SK-N-SH (cell line): ENCODE results near the gene RNGTT. TPM values are rescaled to one million over a fixed set of nuclear protein-coding genes. Genes with fewer than 3 reads are reported as not detected.

Source experiments
- CTCF ChIA-PET: fragments of 300-600, 350-600 bp; formaldehyde crosslinking; extraction: SDS; loops from one replicate; lab custom pipeline; 2021; lab: Yijun Ruan, JAX
- POLR2A ChIA-PET: fragments of 350-600 bp; sonication (Branson Sonifier 250); formaldehyde crosslinking; extraction: SDS; loops from one replicate; lab custom pipeline; 2020; ENCODE audit warnings: antibody characterized with exemption, inconsistent platforms; lab: Yijun Ruan, JAX
- DNase-seq: peaks from one replicate; pipeline ENCODE4 v3.0.0; 2012
- H2AFZ ChIP-seq: fragments of 200-600 bp; sonication (generic); 2 replicates; pipeline ENCODE4 v1.8.1; 2016; ENCODE audit warnings: antibody characterized with exemption, mild to moderate bottlenecking, low read depth
- H3F3A ChIP-seq: fragments of 200-600 bp; sonication (generic); replicated peaks from 2 replicates; pipeline ENCODE3; 2016; ENCODE audit warnings: antibody characterized with exemption, mild to moderate bottlenecking; ENCODE audit not compliant: insufficient read depth
- H3K27ac ChIP-seq, 2 experiments: fragments of 200-500 bp in 1 of 2; fragments of 200-600 bp in 1 of 2; sonication (Bioruptor generic) in 1 of 2; sonication (generic), shearing (Covaris generic) in 1 of 2; 2 replicates each; pipeline versions ENCODE4 v1.5.1 to v1.6.1; 2014 to 2016; ENCODE audit warnings: low read depth in 2 of 2, inconsistent platforms in 1 of 2, low read length in 1 of 2, mild to moderate bottlenecking in 1 of 2, mixed read lengths in 1 of 2
- H3K27me3 ChIP-seq: fragments of 200-600 bp; sonication (generic), shearing (Covaris generic); 2 replicates; pipeline ENCODE4 v1.6.1; 2016; ENCODE audit warnings: mixed run types; ENCODE audit not compliant: insufficient read depth
- H3K36me3 ChIP-seq, 2 experiments: fragments of 200-500 bp in 1 of 2; fragments of 200-600 bp in 1 of 2; sonication (Bioruptor generic) in 1 of 2; sonication (generic) in 1 of 2; replicated peaks in 1 of 2; 2 replicates each; pipeline versions ENCODE3 to v1.5.1; 2014 to 2016; ENCODE audit warnings: low read length in 1 of 2, mild to moderate bottlenecking in 1 of 2; ENCODE audit not compliant: insufficient read depth in 2 of 2, control insufficient read depth in 1 of 2
- H3K4me1 ChIP-seq, 2 experiments: fragments of 200-500 bp in 1 of 2; fragments of 200-600 bp in 1 of 2; sonication (Bioruptor generic) in 1 of 2; sonication (generic), shearing (Covaris generic) in 1 of 2; 2 replicates each; pipeline versions ENCODE4 v1.5.1 to v1.6.1; 2014 to 2016; ENCODE audit warnings: low read depth in 1 of 2, low read length in 1 of 2, mixed run types in 1 of 2; ENCODE audit not compliant: insufficient read depth in 2 of 2, control insufficient read depth in 1 of 2
- H3K4me2 ChIP-seq: fragments of 200-600 bp; sonication (generic), shearing (Covaris generic); 2 replicates; pipeline ENCODE4 v1.6.1; 2017; ENCODE audit warnings: mixed run types
- H3K4me3 ChIP-seq, 2 experiments: fragments of 200-500 bp in 1 of 2; fragments of 200-600 bp in 1 of 2; sonication (Bioruptor generic) in 1 of 2; sonication (generic), shearing (Covaris generic) in 1 of 2; 2 replicates each; pipeline versions ENCODE4 v1.5.1 to v1.8.1; 2014 to 2016; ENCODE audit warnings: low read depth in 2 of 2, inconsistent platforms in 1 of 2, low read length in 1 of 2, mild to moderate bottlenecking in 1 of 2, mixed read lengths in 1 of 2, moderate library complexity in 1 of 2
- H3K79me2 ChIP-seq: fragments of 200-600 bp; sonication (generic); 2 replicates; pipeline ENCODE4 v1.8.1; 2017; ENCODE audit warnings: mild to moderate bottlenecking; ENCODE audit not compliant: insufficient read depth
- H3K9ac ChIP-seq: fragments of 200-600 bp; sonication (generic); 2 replicates; pipeline ENCODE4 v1.6.1; 2017; ENCODE audit warnings: mixed run types
- H3K9me2 ChIP-seq: fragments of 200-600 bp; sonication (generic); 2 replicates; pipeline ENCODE4 v1.6.1; 2017; ENCODE audit warnings: mixed run types
- H3K9me3 ChIP-seq: fragments of 200-600 bp; sonication (generic); 2 replicates; pipeline ENCODE4 v1.6.1; 2017; ENCODE audit warnings: mixed run types, mild to moderate bottlenecking, moderate library complexity
- H4K20me1 ChIP-seq: fragments of 200-600 bp; sonication (generic); 2 replicates; pipeline ENCODE4 v1.6.1; 2017; ENCODE audit warnings: mild to moderate bottlenecking, mixed run types; ENCODE audit not compliant: insufficient read depth
- CHD2 ChIP-seq: fragments of 150-350 bp; IDR thresholded peaks from 2 replicates; pipeline ENCODE4 v1.6.1; 2018; ENCODE audit warnings: low read length; ENCODE audit not compliant: partially characterized antibody
- EP300 ChIP-seq, 2 experiments: IDR thresholded peaks; 2 replicates each; pipeline versions ENCODE4 v1.4.0 to v1.6.1; 2012; ENCODE audit warnings: borderline replicate concordance in 1 of 2, low read depth in 1 of 2, low read length in 1 of 2
- FOSL2 ChIP-seq: IDR thresholded peaks from 2 replicates; pipeline ENCODE4 v1.4.0; 2012; ENCODE audit warnings: low read depth, mild to moderate bottlenecking, moderate library complexity, borderline replicate concordance
- FOXJ3 ChIP-seq: sonication (generic); formaldehyde crosslinking; IDR thresholded peaks from 2 replicates; pipeline ENCODE4 v1.5.1; 2020; ENCODE audit warnings: mild to moderate bottlenecking, missing genetic modification reagents
- FOXM1 ChIP-seq: IDR thresholded peaks from 2 replicates; pipeline ENCODE4 v1.4.0; 2012; ENCODE audit warnings: low read depth, mild to moderate bottlenecking
- GABPA ChIP-seq: IDR thresholded peaks from 2 replicates; pipeline ENCODE4 v1.4.0; 2012; ENCODE audit warnings: low read depth, mild to moderate bottlenecking
- GATA2 ChIP-seq: sonication (generic); formaldehyde crosslinking; IDR thresholded peaks from 2 replicates; pipeline ENCODE4 v1.5.0; 2020; ENCODE audit warnings: mild to moderate bottlenecking, missing genetic modification reagents
- JUND ChIP-seq: IDR thresholded peaks from 2 replicates; pipeline ENCODE4 v1.4.0; 2012
- MEF2A ChIP-seq: IDR thresholded peaks from 2 replicates; pipeline ENCODE4 v1.4.0; 2012; ENCODE audit warnings: low read depth, borderline replicate concordance
- NRF1 ChIP-seq: IDR thresholded peaks from 2 replicates; pipeline ENCODE4 v1.6.1; 2012; ENCODE audit warnings: low read depth, mild to moderate bottlenecking, low read length
- POLR2AphosphoS5 ChIP-seq: IDR thresholded peaks from 2 replicates; pipeline ENCODE4 v1.6.1; 2012; ENCODE audit warnings: low read depth, low read length
- RAD21 ChIP-seq: IDR thresholded peaks from 2 replicates; pipeline ENCODE4 v1.6.1; 2012; ENCODE audit warnings: mild to moderate bottlenecking, low read length
- RXRA ChIP-seq: IDR thresholded peaks from 2 replicates; pipeline ENCODE4 v1.4.0; 2012; ENCODE audit warnings: low read depth, mild to moderate bottlenecking, borderline replicate concordance
- TCF12 ChIP-seq: IDR thresholded peaks from 2 replicates; pipeline ENCODE4 v1.4.0; 2012
- TEAD4 ChIP-seq: IDR thresholded peaks from 2 replicates; pipeline ENCODE4 v1.4.0; 2012; ENCODE audit warnings: mild to moderate bottlenecking, borderline replicate concordance; ENCODE audit not compliant: insufficient read depth
- YY1 ChIP-seq: IDR thresholded peaks from 2 replicates; pipeline ENCODE4 v1.4.0; 2012; ENCODE audit warnings: low read depth, mild to moderate bottlenecking
- WGBS: methylation state at CpG from one replicate; pipeline ENCODE4 v1.1.6; 2017; ENCODE audit warnings: low lambda C conversion rate; 5-methylcytosine and 5-hydroxymethylcytosine counted together
- polyA plus RNA-seq, 3 experiments: library from polyadenylated mRNA; depleted of rRNA; stranded (reverse); fragments of >200 nt; gene quantifications; 2 replicates each; pipeline ENCODE4 v1.2.3, GENCODE V29; 2012
- TF ChIP-seq, protein P1 (sequence below): fragments of 200-600 bp; sonication (generic); IDR thresholded peaks from 2 replicates; pipeline ENCODE4 v1.6.1; 2017; ENCODE audit warnings: antibody characterized with exemption, mild to moderate bottlenecking, moderate library complexity
- TF ChIP-seq, protein P2 (sequence below): IDR thresholded peaks from 2 replicates; pipeline ENCODE4 v1.6.1; 2012; ENCODE audit warnings: mild to moderate bottlenecking, low read depth, low read length, moderate library complexity
- TF ChIP-seq, protein P3 (sequence below): IDR thresholded peaks from 2 replicates; pipeline ENCODE4 v1.4.0; 2012; ENCODE audit warnings: low read depth, borderline replicate concordance

The RNGTT gene
- polyA plus RNA-seq, 1 of the 3 experiments (the other 2 are of a cell fraction): 3.3 TPM

DNA sequence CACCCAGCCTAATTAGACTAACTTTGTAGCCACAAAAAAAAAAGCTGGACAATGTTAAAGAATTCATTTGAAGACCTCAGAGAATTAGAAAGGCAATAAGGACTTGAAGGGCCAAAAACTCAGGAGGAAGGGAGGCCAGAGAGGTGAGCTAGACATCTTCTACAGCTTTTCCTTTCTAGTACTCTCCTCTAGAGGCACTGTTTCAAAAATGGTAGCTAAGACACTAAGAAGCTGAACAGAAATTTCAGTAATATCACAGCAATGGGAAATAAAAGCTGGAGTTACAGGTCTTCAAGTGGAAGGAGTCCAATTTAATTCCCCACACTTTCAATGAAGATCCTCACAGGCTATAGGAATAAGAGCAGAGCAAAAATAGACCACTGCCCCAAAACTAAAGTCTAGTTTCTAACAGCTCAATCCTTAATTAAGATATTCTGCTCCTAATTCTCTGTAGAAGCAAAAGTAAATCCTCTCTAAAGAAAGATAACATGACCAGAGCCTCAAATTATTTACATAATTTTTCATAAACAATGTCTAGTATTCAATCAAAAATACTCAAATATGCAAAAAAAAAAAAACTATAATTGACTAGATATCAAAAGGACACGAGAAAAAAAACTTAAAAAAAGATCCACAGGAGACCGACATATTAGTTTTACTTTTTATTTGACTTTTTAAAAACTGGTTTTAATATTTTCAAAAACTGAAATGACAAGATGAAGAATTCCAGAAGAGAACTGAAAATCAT is 63.7 kb downstream of the RNGTT start:
- CTCF ChIA-PET: interaction anchor here (0.9 to 1.1 kb wide), 3 partner anchors 10 to 22 kb away, joined by 3 to 4 read pairs (median 3); no protein-coding TSS in a partner anchor
- no peaks in the 10 kb centered on the region for H3K4me1 ChIP-seq
- no peaks in the 10 kb centered on the region for H3K27me3 ChIP-seq
- peaks cover 3 to 38% of the 10 kb centered on the region in 2 experiments for H3K36me3 ChIP-seq
- H3F3A ChIP-seq: no peaks in the 10 kb centered on the region
- POLR2A ChIA-PET: no interaction called here
- no peak for DNase-seq
- H3K9me3 ChIP-seq: no peaks in the 10 kb centered on the region
- no peaks in the 10 kb centered on the region for H4K20me1 ChIP-seq
- no peak overlapping the region for H3K27ac ChIP-seq
- H3K4me2 ChIP-seq: no peak overlapping the region
- TF ChIP-seq FOXJ3 (CRISPR knock-in tag): no peak
- TF ChIP-seq, protein P1, sequence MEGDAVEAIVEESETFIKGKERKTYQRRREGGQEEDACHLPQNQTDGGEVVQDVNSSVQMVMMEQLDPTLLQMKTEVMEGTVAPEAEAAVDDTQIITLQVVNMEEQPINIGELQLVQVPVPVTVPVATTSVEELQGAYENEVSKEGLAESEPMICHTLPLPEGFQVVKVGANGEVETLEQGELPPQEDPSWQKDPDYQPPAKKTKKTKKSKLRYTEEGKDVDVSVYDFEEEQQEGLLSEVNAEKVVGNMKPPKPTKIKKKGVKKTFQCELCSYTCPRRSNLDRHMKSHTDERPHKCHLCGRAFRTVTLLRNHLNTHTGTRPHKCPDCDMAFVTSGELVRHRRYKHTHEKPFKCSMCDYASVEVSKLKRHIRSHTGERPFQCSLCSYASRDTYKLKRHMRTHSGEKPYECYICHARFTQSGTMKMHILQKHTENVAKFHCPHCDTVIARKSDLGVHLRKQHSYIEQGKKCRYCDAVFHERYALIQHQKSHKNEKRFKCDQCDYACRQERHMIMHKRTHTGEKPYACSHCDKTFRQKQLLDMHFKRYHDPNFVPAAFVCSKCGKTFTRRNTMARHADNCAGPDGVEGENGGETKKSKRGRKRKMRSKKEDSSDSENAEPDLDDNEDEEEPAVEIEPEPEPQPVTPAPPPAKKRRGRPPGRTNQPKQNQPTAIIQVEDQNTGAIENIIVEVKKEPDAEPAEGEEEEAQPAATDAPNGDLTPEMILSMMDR: peak; percentile 24; the same call in 1 of the 2 replicates
- no peak for TF ChIP-seq YY1
- TF ChIP-seq, all 33 proteins: peak for 1
- no peaks in the 10 kb centered on the region for H3K9me2 ChIP-seq
- H3K9ac ChIP-seq: no peak overlapping the region
- no peak overlapping the region for H3K4me3 ChIP-seq
- H3K79me2 ChIP-seq: no peaks in the 10 kb centered on the region
- 96% methylated on average over 2 of the region's 2 CpGs for WGBS
- no peak overlapping the region for H2AFZ ChIP-seq

DNA sequence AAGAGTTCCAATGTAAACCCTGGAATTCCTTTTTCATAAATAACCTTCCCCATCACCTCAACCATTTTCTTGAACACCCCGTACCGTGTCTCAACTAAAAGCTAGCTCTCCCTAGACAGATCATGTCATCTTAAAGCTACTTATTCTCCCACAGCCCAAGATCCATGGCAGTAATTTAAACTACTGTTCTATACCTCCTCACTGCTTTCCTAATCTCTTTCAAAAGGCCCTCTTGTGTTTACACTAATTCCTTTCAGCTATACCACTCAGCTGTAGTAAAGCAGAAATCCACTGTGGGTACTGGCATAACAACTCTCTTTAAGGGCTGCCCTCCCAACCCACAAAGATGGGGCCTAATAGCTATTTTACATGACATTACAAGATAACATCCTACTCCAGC is 67.5 kb downstream of the RNGTT start:
- 98% methylated on average over 2 of the region's 2 CpGs for WGBS
- POLR2A ChIA-PET: interaction anchor here (0.5 kb wide), 1 partner anchor 1532 kb away, joined by 3 read pairs; no protein-coding TSS in a partner anchor
- H3K27me3 ChIP-seq: no peaks in the 10 kb centered on the region

More for the DNA sequence above, 67.5 kb downstream of the RNGTT start:
- no peak for DNase-seq
- CTCF ChIA-PET: no interaction called here
- Histone ChIP-seq H3K36me3 (peaks cover 0 to 7% of the 10 kb centered on the region in 2 experiments), H3K4me1 (peaks cover 0 to 3% of the 10 kb centered on the region in 2 experiments; a peak in 1 of 4 replicates), H3K4me2 (no peak overlapping the region), H3K9me3 (no peaks in the 10 kb centered on the region), H3K79me2 (no peaks in the 10 kb centered on the region), H3F3A (no peaks in the 10 kb centered on the region), H3K9me2 (no peaks in the 10 kb centered on the region), H3K27ac (no peak overlapping the region), H3K4me3 (no peak overlapping the region), H4K20me1 (no peaks in the 10 kb centered on the region), H3K9ac (no peak overlapping the region), H2AFZ (no peak overlapping the region)
- TF ChIP-seq FOXM1: no peak
- no peak for TF ChIP-seq GABPA
- no peak for TF ChIP-seq MEF2A
- TF ChIP-seq, protein P2, sequence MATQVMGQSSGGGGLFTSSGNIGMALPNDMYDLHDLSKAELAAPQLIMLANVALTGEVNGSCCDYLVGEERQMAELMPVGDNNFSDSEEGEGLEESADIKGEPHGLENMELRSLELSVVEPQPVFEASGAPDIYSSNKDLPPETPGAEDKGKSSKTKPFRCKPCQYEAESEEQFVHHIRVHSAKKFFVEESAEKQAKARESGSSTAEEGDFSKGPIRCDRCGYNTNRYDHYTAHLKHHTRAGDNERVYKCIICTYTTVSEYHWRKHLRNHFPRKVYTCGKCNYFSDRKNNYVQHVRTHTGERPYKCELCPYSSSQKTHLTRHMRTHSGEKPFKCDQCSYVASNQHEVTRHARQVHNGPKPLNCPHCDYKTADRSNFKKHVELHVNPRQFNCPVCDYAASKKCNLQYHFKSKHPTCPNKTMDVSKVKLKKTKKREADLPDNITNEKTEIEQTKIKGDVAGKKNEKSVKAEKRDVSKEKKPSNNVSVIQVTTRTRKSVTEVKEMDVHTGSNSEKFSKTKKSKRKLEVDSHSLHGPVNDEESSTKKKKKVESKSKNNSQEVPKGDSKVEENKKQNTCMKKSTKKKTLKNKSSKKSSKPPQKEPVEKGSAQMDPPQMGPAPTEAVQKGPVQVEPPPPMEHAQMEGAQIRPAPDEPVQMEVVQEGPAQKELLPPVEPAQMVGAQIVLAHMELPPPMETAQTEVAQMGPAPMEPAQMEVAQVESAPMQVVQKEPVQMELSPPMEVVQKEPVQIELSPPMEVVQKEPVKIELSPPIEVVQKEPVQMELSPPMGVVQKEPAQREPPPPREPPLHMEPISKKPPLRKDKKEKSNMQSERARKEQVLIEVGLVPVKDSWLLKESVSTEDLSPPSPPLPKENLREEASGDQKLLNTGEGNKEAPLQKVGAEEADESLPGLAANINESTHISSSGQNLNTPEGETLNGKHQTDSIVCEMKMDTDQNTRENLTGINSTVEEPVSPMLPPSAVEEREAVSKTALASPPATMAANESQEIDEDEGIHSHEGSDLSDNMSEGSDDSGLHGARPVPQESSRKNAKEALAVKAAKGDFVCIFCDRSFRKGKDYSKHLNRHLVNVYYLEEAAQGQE: no peak
- TF ChIP-seq RXRA: no peak
- no peak for TF ChIP-seq JUND
- no peak for TF ChIP-seq CHD2
- TF ChIP-seq GATA2 (CRISPR knock-in tag): no peak
- TF ChIP-seq NRF1: no peak
- TF ChIP-seq FOXJ3 (CRISPR knock-in tag): no peak
- TF ChIP-seq, protein P3, sequence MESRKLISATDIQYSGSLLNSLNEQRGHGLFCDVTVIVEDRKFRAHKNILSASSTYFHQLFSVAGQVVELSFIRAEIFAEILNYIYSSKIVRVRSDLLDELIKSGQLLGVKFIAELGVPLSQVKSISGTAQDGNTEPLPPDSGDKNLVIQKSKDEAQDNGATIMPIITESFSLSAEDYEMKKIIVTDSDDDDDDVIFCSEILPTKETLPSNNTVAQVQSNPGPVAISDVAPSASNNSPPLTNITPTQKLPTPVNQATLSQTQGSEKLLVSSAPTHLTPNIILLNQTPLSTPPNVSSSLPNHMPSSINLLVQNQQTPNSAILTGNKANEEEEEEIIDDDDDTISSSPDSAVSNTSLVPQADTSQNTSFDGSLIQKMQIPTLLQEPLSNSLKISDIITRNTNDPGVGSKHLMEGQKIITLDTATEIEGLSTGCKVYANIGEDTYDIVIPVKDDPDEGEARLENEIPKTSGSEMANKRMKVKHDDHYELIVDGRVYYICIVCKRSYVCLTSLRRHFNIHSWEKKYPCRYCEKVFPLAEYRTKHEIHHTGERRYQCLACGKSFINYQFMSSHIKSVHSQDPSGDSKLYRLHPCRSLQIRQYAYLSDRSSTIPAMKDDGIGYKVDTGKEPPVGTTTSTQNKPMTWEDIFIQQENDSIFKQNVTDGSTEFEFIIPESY: no peak
- no peak for TF ChIP-seq TEAD4
- TF ChIP-seq RAD21: no peak
- no peak for TF ChIP-seq POLR2AphosphoS5
- no peak for TF ChIP-seq FOSL2
- TF ChIP-seq EP300 (IDR thresholded peaks at IDR 0.05; ENCODE audit: borderline replicate concordance in 1 of 2, low read depth in 1 of 2, low read length in 1 of 2): no peak
- TF ChIP-seq TCF12: no peak
